Measurements from ENCODE around the gene PARD3.
"Not testable (repeated sequence)": the region's sequence is repeated elsewhere in the genome, so short reads cannot be mapped to it uniquely, and the experiment has no call there.

The PARD3 gene

DNA sequence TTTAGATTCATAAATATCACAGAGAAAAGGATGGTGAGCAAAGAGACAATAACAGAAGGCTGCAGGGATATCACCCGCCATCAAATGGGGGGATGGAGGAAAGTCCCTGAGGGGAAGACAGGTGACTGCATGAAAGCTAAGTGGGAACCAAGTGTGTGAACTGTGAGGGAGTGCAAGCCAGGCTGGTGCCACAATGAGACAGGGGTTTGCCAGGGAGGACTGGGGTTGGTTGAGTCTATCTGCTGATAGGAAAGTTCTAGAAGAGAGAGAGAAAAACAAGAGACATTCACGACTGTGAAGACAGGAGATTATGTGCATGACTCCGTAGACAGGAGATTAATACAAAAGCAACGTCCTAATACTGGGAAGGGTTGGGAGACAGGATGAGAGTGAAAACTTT, 376.4 kb downstream of the PARD3 start:
- no peak for DNase-seq

DNA sequence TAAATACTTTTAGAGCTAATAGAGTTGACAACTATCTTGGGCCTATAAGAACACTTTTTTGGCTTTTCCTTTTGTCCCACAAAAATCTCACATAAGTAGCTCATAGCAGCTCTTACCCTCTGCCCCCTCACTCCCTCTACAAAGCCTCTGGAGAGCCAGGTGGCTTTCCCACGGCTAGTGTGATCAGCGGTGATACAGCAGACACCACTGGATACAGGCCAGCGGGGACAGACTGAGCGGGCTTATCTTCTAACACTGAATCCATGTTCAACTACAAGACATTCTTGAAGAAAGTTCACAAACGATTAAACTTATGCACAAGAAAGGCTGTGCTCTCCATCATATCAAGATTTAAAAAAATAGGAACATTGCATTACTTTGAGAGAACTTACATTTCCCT, 377.2 kb downstream of the PARD3 start:
- DNase-seq: no peak

GRCh38 chr10:34434119-34434594, 380.9 kb downstream of the PARD3 start:
- DNase-seq: no peak

- DNase-seq: no peak
Measured at GRCh38 chr10:34433241-34434076, 381.6 kb downstream of the PARD3 start.

GRCh38 chr10:34432589-34432988, 382.5 kb downstream of the PARD3 start:
- no peak for DNase-seq

GRCh38 chr10:34430685-34431084, 384.4 kb downstream of the PARD3 start:
- DNase-seq: no peak

DNA sequence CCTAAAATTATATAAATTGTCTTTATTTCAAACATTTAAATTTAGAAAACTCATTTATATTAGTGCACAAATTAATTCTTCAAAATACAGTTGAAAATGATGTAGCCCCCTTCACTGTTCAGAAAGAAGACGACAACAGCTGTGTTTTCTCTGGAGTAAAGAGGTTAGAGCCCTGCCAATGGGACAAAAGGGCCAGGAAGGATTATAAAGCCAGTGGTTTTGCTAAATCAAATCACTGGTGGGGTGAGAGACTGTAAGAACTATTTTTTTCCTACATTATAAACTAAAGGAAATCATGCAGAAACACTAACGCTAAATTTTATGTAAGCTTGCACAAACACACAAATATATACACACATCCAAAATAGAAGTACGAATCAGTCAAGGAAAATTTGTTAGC, 386.6 kb downstream of the PARD3 start:
- no peak for DNase-seq

- no peak for DNase-seq
Measured at GRCh38 chr10:34427911-34428216, 387.2 kb downstream of the PARD3 start.

- not testable (repeated sequence) for DNase-seq
Measured at GRCh38 chr10:34427158-34427910, 387.8 kb downstream of the PARD3 start.

GRCh38 chr10:34426538-34427157, 388.4 kb downstream of the PARD3 start:
- not testable (repeated sequence) for DNase-seq

DNA sequence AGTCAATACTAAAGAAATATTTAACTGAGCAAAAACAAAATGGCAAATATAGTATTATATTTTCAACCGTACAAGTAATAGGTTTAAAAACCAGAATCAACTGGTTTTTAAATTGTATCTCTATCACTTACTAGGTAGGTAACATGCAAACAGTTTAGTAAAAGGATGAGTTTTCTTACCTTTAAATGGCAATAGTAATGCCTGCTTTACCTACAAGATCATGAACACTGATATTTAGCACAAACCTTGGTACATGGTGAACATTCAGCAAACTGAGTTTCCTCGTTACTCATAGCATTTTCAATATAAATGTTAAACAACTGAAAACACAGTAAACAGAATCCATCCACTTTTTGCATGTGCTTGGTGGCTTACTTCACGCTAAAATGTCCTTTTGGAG, 389.1 kb downstream of the PARD3 start:
- no peak for DNase-seq

DNA sequence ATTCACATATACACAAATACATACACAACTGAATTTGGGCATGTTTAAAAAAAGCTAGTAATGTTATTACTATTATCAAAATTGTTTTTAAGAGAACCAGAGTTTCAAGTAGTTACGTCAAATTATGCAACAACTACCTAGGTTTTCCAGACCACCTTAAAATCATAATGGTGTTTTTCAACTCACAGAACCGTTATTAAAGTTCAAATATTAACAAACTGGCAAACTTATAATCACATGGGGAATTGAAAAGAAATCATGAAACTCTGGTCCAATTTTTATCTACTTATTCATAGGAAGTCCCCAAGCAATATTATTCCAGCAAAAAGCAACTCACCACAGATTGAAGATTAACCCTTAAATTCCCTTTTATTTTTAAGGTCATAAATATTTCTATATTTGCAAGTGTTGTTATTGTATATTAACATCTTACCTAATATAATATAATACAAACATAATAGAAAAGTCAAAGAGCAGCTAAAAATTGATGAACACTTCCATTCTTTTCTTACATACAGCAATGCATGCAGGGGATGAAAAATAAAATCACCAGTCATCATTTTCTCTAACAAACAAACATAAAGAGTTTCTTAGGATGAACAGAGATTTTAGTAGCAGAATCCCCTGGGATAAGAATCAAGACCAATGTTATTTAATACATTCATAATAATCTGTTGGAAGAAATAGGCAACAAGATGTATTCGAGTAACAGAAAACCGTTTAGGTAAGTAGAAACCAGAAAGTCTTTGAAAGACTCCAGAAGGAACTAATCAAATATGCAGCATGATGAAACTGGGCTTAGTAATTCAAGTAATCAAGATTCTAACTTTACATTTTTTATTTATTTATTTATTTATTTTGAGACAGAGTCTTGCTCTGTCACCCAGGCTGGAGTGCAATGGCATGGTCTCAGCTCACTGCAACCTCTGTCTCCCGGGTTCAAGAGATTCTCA, 391.1 kb downstream of the PARD3 start:
- DNase-seq: no peak

- no peak for DNase-seq
Measured at GRCh38 chr10:34420795-34421194, 394.3 kb downstream of the PARD3 start.

DNA sequence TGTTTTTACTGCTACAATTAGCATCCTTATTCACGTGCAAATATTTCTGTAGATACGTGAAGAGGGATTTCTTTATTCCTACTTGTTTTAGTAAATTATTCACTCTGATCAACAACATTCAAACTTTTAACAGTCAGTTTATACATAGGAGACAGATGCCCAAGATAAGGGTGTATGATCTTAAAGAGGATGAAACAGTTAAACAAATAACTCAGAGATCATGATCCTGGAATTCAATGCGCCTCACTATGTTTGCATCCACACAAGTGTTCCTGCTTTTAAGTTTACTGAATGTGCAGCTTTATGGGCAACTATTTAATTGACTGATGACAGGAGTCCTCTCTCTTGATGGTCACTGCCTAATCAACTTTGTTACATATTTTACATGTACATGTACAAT, 394.8 kb downstream of the PARD3 start:
- no peak for DNase-seq

- no peak for DNase-seq
Measured at GRCh38 chr10:34415039-34415438, 400.1 kb downstream of the PARD3 start.

GRCh38 chr10:34413756-34414587, 401.1 kb downstream of the PARD3 start:
- DNase-seq: no peak

DNA sequence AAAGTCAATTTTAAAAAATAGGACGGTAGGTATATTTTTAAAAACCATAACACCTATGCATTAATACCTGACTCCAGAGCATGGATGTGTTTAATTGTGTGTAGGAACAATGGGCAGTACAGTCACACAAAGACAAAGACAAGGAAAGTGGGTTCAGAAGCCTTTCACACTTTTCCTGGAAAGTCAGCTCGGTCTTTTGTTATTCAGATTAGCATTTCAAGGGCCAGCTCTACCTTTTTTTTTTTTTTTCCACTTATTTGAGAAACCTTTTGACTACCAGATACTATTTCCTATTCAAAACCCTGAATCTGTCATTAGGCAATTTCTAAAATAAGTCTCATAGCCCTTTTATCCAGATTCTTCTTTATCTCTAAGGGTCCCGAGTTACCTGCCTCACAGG, 401.9 kb downstream of the PARD3 start:
- DNase-seq: no peak

GRCh38 chr10:34408956-34409355, 406.1 kb downstream of the PARD3 start:
- no peak for DNase-seq

GRCh38 chr10:34408381-34408780, 406.7 kb downstream of the PARD3 start:
- no peak for DNase-seq

- no peak for DNase-seq
Measured at GRCh38 chr10:34407324-34407805, 407.7 kb downstream of the PARD3 start.

DNA sequence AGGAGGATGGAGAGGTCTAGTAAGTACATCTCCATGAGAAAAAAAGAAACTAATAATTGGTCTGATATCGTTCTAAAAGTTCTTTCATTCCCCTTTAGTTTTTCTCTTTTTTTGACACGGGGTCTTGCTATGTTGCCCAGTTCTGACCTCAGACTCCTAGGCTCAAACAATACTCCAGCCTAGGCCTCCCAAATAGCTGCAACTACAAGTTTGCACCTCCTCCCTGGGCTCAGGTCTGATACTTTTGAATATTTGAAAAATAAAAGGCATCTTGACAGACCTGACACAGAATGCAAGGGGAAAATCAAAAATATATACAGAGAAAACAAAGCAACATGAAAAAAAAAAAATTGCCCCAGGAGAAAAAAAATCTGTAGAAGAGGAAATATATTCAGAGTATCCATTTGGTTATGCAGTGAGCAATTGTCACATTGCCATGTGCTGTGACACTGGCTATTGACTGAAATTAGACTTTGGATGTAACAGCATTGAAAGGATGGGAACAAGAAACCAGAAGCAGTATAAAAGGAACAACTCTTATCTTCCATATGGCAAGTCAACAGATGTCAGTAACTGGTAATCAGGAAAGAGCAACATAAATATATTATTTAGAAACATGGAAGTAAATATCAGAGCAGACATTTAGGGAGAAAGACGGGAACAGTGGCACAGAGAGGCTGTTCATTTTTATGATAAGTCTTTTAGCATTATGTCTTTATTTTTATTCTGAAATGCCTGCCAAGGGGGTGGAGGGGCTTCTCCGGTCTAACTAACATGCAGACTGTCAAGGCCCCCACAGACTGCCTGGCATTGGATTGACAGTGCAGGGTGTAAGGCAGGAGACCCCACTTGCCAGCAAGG, 408.4 kb downstream of the PARD3 start:
- DNase-seq: no peak
